GM19023 (cell line): Measurements from ENCODE around the gene DIAPH3.
"Not testable (repeated sequence)": the region's sequence is repeated elsewhere in the genome, so short reads cannot be mapped to it uniquely, and the experiment has no call there.

Experiments
- ATAC-seq: cut with Tn5 transposase; IDR thresholded peaks from one replicate; pipeline ENCODE4 v1.9.1; 2021; ENCODE audit warnings: mild to moderate bottlenecking, moderate library complexity; ENCODE audit not compliant: unreplicated experiment

The DIAPH3 gene

DNA sequence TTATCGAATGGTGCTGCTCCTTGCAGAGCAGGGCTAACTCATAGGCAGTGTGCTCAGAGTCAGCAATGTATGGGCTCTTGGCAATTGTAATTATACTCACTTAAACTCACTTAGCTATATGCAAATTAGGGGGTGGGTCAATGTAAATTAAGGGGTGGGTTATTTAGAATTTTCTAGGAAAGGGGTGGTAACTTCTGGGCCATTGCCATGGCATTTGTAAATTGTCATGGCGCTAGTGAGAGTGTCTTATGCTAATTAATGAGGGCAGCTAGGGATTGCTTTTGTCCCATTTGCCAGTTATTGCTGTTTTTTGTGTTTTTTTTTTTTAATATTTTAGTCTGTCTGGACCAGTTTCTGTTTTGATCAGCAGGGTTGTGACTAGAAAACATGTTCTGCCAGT is 68.4 kb downstream of the DIAPH3 start:
- no peak for ATAC-seq

DNA sequence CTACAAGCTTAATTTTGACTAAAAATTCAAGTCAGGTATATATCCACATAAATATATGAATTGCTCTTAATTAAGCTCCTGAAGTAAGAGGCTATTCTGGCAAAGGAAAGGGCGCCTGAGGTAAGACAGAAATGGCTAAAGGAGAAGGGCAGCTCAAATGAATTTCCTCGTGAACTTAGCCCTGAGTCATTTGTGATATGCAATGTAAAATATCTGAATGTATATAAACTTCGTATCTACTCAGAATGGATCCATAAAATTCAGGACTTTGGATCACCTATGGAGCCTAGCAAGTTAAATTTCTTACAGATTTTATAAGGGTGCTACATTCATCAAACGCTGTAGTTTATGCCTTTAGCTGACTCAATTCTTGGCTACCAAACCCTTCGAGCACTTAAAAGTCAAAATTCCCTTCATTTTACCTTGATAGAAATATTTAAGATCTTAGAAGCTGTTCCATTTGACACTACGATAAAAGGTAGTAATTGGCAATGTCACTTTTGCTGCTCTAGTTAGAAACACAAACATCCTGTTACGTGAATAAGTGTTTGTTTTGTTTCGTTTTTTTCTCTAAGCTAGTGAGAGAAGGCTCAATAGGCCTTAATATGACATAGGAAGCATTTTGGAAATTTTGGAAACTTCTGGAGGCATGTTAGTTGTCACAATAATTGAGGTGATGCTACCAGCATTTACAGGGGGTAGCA is 69.2 kb downstream of the DIAPH3 start:
- no peak for ATAC-seq

DNA sequence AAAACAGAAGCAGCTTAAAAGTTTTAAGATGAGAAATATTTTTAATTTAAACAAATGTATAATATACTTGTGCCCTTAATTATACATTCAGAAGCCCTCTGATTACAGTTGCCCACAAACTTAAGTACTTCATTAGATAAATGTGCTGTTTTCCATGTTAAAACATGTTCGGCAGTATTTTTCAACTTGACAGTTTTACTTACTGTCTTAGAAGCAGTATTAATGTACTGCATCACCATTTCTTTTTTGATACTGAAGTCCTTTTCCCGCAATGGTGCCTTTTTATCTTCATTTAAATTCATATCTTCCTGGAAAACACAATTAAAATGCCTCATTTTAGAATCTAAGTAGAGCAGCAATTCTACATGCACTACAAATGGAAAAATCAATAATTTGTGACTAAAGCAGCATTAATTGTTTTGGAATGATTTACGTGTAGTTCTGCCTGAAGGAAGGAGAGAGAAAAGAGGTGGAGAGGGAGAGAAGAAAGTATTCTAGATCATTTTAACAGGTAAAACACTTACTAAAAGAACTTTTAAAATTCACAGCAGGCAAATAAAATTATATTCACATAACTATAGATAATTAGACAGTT is 70.2 kb downstream of the DIAPH3 start:
- no peak for ATAC-seq

DNA sequence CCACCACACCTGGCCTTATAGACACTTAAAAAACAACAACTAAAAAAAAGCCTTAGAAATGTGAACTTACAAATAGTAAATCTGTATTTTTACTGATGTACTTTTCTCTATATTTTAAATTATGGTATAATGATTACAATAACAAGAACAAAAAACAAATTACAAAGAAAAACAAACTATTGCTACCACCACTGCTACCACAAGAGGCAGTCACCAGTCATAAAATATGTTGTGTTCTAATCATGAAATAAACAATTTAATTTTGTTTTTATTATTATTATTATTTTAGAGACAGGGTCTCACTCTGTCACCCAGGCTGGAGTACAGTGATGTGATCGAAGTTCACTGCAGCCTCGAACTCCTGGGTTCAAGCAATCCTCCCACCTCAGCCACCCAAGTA is 72.2 kb downstream of the DIAPH3 start:
- no peak for ATAC-seq

DNA sequence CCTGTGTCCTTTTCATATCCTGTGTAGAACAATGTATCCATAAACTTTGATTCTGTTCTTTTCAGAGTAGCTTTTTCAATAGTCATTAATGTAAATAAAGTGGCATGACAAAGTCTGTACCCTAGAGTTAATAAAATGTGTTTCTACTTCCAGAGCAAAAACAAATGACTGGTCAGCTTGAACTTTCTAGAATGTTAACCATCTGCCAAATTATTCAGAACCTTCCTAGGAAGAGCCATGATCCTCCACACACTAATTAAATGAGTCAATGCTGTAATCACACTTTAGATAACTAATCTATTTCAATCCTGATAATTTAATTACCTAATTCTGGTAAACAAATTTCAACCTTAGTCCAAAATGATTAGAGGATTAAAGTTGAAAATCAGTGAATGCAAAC is 73.2 kb downstream of the DIAPH3 start:
- no peak for ATAC-seq

DNA sequence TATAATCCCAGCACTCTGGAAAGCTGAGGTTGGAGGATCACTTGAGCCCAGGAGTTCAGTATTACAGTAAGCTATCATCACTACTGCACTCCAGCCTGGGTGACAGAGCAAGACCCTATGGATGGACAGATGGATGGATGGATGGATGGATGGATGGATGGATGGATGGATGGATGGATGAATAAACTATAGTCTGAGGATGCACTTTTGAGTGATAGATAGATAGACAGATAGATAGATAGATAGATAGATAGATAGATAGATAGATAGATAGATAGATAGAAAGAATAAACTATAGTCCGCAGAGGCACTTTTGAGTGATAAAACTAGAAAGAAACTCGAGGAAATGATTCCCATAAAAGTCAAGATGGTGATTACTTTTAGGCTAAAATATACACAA is 79.9 kb downstream of the DIAPH3 start:
- ATAC-seq: not testable (repeated sequence)

DNA sequence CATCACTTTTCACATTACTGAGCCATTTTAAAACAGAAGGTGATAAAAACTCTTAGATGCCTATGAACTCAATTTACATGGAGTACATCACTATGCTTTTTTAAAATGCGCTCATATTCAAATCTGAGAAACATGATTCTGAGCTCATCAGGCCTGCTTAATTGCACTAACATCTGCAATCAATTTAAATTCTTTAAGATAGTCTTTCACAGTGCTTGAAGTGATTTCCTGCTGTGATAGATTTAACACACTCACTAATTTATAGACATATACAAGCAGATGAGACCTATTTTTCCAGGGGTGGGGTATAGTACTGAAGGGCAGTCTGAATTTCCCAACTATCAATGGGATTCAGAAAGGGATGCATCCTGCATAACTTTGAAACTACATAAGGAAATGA is 82.9 kb downstream of the DIAPH3 start:
- no peak for ATAC-seq

DNA sequence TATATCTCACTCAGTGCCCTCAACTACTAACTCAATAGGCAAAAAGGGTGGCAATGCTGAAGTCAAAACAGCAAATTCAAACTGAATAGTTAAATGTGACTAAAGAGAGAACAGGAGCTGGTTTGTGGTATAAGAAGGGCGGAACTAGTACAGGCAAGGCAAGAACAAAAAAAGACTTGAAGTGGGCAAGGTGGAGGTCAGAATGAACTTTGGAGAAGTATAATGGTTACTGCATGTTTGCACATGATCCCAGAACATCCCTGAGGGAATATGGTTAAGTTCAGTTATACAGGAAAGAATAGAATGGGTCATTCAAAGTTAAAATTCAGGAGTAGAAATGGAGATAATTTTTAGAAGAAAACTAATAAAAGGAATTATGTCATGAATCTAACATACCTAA is 85.5 kb downstream of the DIAPH3 start:
- ATAC-seq: no peak

DNA sequence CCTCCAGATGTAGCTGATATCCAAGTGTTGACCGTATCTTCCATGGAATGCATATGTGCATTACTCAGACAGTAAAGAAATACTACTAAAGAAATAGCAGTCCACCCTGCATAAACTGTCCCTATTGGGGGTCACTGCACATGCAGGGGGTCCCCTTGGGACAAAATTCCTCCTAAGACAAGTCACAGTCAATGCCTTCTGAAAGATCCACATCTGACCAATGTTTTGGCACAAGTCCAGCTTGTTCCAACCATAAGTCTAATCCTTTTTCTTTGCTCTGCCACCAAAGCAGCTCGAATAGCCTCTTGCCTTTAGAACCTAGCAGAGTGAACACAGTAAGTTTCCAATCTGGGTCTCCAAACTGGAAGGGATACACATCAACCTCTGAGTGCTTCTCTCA is 87.9 kb downstream of the DIAPH3 start:
- no peak for ATAC-seq

DNA sequence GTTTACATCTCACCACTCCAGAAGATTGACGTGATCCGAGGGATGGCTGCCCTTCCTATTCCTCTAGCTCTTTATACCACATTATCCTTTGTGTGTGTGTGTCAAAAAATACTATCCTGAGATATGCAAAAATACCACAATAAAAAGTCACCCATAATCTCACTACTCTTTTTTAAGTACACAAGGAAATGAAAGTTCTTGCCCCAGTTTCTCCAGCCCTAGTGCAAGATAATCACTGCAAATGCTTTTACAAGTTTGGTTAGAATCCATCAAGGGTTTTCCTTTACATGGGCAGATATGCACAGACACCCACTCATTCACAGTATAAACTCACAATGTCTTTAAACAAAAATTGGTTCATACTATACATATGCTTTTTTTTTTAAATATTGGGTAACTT is 89.3 kb downstream of the DIAPH3 start:
- no peak for ATAC-seq

DNA sequence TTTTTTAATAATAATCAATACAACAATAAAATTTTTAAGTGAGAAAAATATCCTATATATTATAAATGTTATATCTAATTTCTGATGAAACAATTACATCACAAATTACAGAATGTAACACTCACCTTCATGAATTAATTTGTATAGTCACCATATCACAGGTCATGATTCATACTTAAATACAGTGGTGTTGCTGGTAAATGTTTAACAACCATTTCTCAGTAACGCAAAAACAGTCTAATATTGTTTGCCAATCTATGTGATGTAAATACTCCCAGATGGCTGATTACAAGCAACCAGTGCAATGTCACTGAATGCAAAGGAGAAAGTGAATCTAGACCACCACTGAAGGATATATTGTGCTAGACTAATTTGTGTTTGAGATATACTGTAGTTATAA is 97.5 kb downstream of the DIAPH3 start:
- ATAC-seq: no peak

DNA sequence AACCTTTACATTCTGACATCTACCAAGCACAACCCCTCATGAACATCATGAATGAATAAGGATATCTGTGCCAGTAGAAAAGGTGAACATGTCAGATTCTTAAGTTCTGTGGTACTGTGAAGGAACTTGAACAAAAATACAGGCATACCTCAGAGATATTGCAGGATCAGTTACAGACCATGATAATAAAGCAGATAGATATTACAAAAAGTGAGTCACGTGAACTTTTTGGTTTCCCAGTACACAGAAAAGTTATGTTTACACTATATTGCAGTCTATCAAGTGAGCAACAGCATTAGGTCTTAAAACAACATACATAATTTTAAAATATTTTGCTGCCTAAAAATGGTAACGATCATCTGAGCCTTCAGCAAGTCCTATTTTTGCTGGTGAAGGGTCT is 101.2 kb downstream of the DIAPH3 start:
- ATAC-seq: no peak

DNA sequence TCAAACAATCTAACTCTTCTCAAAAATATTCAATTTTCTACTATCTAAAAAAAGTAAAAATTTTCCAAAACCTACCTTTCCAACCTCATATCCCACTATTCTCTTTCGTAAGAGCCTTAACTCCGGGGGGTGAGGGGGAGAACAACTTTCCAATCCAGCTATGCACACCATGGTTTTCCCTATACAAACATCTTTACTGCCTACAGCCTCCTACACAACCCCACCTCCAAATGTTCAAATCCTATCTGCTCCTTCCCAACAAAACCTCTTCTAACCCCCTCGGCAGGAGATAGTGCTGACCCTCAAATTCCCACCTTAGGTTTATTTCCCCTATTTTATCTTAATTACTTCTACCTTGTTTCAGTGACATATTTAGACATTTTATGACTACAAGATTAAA is 102.0 kb downstream of the DIAPH3 start:
- ATAC-seq: no peak

DNA sequence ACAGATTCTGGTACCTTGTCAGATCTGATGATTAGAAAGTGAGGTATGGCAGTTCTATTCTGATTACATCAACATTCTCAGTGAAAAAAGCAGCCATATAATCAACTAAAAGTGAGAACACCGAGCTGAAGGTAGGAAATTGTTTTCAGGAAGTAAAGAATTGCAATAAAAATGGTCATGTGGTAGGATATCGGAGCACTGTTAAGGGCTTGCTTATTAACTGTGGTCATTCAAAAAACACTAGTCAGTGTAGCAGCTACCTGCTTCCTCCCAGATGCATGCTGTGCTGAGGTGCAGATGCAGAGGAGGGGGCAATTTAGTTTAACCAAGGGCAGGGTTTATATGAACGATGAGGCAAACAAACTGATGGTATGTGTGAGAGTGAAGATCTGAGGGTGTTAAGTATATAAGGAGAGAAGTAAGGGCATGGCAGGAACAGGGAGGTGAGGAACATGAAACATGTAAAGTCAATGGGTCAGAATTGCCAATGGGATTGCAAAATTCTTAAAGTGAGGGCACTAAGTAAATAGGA is 111.9 kb downstream of the DIAPH3 start:
- no peak for ATAC-seq

DNA sequence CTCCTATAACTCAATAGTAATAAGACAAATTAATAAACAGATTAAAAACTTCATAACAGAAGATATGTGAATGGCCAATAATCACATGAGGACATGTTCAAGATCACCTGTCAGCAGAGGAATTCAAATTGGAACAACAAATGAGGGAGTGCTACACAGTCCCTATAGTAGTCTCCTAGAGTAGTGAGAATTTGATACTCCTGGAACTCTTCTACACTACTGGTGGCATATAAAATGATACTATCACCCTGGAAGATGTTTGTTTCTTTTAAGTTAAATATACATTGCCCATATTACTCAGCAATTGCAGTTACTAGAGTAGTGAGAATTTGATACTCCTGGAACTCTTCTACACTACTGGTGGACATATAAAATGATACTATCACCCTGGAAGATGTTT is 115.4 kb downstream of the DIAPH3 start:
- not testable (repeated sequence) for ATAC-seq

DNA sequence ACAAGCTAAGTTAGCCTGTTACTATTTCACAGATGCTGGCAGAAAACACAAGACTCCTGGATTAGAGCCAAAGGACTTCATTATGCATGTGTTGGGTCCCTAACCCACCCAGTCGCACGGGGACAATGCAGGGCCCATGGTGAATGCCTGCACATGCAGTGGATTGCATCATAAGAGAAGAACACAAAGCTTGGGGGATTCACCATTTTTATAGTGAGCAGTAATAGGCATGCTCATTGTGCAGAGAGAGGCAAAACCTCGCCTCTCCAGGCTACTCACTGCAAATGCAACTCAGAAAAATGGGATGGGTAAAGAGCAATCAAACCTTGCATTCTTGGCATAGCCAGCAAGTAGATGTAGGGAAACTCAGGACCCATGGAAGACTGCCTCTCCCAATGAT is 115.8 kb downstream of the DIAPH3 start:
- no peak for ATAC-seq

DNA sequence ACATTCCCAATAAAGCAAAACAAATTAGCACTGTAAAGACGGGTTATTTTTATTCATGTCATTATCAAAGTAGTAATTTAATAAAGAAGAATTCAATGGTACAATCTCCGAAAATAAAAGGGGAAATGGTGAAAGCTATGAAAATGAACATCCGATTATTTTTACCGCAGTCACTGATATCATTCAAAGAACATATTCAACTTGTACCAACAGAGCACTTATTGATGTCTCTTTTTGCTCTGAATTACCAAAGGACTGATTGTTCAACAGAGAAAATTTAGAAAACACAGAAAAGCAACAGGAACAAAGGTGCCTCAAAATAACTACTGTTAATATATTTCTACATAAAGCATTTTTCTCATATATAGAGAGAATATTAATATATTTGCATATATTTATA is 119.4 kb downstream of the DIAPH3 start:
- no peak for ATAC-seq

DNA sequence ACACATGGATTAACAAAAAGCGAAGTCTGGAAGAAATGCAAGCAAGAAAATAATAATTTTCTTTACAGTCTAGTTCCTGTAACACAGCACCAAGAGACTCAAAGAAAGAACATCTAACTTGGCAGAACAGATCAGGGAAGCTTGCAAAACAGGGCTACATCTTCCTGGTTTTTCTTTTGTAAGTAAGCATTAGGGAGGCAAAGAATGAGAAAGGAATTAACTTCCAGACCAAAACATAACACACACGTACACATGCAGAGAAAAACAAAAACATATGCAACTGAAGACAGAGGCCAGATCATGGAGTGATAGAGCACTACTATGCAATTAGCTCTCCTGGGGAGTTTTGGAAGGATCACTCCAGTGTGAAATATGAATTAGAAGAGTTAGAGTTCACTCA is 120.5 kb downstream of the DIAPH3 start:
- ATAC-seq: no peak

DNA sequence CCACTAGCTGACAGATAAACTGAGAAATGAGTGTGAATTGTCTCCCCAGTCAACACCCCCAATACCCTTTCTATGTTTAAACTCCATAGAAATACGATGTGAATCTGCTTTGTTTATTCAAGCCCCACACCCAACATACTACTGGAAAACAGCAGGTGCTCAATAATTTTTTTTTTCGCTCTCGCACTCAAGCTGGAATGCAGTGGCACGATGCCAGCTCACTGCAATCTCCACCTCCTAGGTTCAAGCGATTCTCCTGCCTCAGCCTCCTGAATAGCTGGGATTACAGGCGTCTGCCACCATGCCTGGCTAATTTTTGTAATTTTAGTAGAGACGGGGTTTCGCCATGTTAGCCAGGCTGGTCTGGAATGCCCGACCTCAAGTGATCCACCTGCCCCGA is 123.1 kb downstream of the DIAPH3 start:
- not testable (repeated sequence) for ATAC-seq

DNA sequence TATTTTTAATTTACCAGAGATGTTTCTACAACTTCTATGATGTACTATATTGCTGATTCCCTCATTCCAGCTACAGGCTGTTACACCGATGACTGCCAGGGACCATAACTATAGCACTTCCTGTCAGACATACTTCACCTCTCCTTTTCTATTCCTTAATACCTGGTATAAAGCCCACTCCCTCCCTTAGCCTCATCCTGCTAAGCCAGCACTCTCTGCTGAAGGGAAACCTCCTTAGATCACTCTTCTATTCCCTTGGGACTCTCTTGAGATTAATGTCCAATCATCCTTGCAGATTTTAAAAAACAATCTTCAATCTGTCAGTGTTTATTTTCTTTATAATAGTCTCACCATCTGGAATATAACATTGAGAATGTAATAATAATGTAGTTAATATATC is 127.9 kb downstream of the DIAPH3 start:
- ATAC-seq: no peak

DNA sequence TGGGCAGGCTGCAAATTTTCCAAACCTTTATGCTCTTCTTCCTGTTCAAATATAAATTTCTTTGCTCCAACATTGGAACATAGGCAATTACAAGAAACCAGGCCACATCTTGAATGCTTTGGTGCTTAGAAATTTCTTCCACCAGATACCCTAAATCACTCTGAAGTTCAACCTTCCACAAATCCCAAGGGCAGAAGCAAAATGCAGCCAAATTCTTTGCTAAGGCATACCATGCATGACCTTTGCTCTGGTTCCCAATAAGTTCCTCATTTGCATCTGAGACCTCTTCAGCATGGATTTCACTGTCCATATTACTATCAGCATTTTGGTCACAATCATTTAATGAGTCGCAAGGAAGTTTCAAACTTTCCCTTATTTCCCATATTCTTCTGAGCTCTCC is 130.9 kb downstream of the DIAPH3 start:
- ATAC-seq: no peak

DNA sequence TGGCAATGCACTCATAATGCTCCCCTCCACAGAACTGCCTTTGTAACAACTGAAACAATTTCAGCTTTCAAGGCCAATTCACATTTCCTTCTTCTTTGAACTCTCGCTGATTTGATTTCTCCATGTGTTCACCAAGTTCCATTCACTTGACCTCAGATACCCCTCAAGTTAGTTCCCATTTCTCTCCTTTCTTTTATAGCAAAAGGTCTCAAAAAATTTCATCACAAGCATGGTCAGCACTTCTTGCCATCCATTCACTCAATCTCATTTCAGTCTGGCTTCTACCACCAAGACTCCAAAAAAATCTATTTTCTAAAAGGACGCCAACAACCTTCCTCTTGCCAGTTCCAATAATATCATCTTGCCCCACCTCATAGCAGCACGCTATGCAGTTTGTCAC is 135.7 kb downstream of the DIAPH3 start:
- no peak for ATAC-seq

DNA sequence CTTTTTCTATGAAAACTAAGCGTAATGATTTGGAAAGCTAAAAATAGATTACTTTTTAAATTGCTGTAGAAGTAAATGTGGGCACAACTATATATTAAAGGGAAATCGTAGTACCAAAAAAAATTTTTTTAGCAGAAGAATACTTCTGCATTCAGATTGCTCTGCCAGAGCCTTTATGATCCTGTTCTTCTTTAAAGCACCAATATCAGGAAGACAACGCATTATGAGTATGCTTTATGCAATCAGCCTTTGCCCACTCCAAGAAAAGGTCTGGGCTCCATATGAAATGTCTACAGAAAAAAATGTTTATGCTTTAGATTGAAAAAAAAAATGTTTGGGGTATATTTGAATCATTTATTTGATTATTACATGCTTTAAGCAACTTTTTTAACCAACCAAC is 137.4 kb downstream of the DIAPH3 start:
- ATAC-seq: no peak
